ENCODE measurements around the gene S1PR5. TPM values are rescaled to one million over a fixed set of nuclear protein-coding genes. Genes with fewer than 3 reads are reported as not detected.

S1PR5 gene
- total and polyA plus RNA-seq, 2 of the 8 experiments (the other 6 are each of a cell fraction or from before 2014, with no cell fraction given), result 2.4 to 8.6 TPM

- TF ChIP-seq CHD7 (IDR thresholded peaks at IDR 0.05; ENCODE audit: insufficient replicate concordance, low read length) (no peak), EP300 (IDR thresholded peaks at IDR 0.05; ENCODE audit: borderline replicate concordance in 1 of 2, low read depth in 2 of 2, low read length in 2 of 2) (no peak), KDM1A (IDR thresholded peaks at IDR 0.05; ENCODE audit: borderline replicate concordance, low read length) (no peak), CBX8 (IDR thresholded peaks at IDR 0.05; ENCODE audit: borderline replicate concordance, low read depth, low read length) (no peak), BCL11A (IDR thresholded peaks at IDR 0.05; ENCODE audit: low read depth in 2 of 2, low read length in 2 of 2) (no peak)
Observed at GRCh38 chr19:10486551-10486950, 30.7 kb downstream of the S1PR5 start (continued).

Data from H1 (cell line).